PC-9 (cell line): ENCODE results near the gene TSPAN18.

Experiments
- CTCF ChIP-seq: fragments of 200-600 bp; sonication (generic); conservative IDR thresholded peaks from 2 replicates; pipeline ENCODE4 v1.6.1; 2017; ENCODE audit warnings: mixed run types, antibody characterized with exemption, mild to moderate bottlenecking, moderate library complexity
- EZH2 ChIP-seq: fragments of 200-600 bp; sonication (generic); IDR thresholded peaks from 2 replicates; pipeline ENCODE4 v1.8.0; 2017; ENCODE audit warnings: antibody characterized with exemption, low read depth

- TF ChIP-seq CTCF (no peak), EZH2 (no peak)
These were observed 44.5 kb downstream of the TSPAN18 start for GRCh38 chr11:44771252-44771734.
